HG03045 (cell line): Measurements from ENCODE around the gene STAB1.

ENCODE experiments used
- ATAC-seq: cut with Tn5 transposase; IDR thresholded peaks from one replicate; pipeline ENCODE4 v1.9.1; 2021; ENCODE audit warnings: mild to moderate bottlenecking, moderate library complexity; ENCODE audit not compliant: unreplicated experiment

Gene STAB1

GRCh38 chr3:52484680-52485461 lies 10.3 kb upstream of the STAB1 start:
- no peak for ATAC-seq

- ATAC-seq: no peak
Measured at GRCh38 chr3:52487050-52487787, 7.9 kb upstream of the STAB1 start.

- no peak for ATAC-seq
Measured at GRCh38 chr3:52487788-52488691, 7.1 kb upstream of the STAB1 start.

GRCh38 chr3:52488746-52489145 lies 6.4 kb upstream of the STAB1 start:
- no peak for ATAC-seq

GRCh38 chr3:52489453-52489852 lies 5.7 kb upstream of the STAB1 start:
- ATAC-seq: no peak

- no peak for ATAC-seq
Measured at GRCh38 chr3:52490035-52490938, 4.9 kb upstream of the STAB1 start.

- ATAC-seq: no peak
Measured at GRCh38 chr3:52490939-52491526, 4.1 kb upstream of the STAB1 start.

GRCh38 chr3:52492059-52492458 lies 3.1 kb upstream of the STAB1 start:
- ATAC-seq: no peak

- no peak for ATAC-seq
Measured at GRCh38 chr3:52493232-52494017, 1.7 kb upstream of the STAB1 start.

- ATAC-seq: no peak
Measured at GRCh38 chr3:52494445-52494844, 693 bp upstream of the STAB1 start.

- no peak for ATAC-seq
Measured at GRCh38 chr3:52495777-52496602, 852 bp downstream of the STAB1 start.

GRCh38 chr3:52498137-52499054 lies 3.3 kb downstream of the STAB1 start:
- ATAC-seq: no peak

- no peak for ATAC-seq
Measured at GRCh38 chr3:52501046-52501445, 5.9 kb downstream of the STAB1 start.

- ATAC-seq: no peak
Measured at GRCh38 chr3:52502001-52502400, 6.9 kb downstream of the STAB1 start.

- ATAC-seq: no peak
Measured at GRCh38 chr3:52502808-52503350, 7.7 kb downstream of the STAB1 start.

GRCh38 chr3:52503788-52504424 lies 8.8 kb downstream of the STAB1 start:
- no peak for ATAC-seq
